Endothelial cell (in vitro differentiated cells): ENCODE measurements around the gene FSCN2. TPM values are rescaled to one million over a fixed set of nuclear protein-coding genes. Genes with fewer than 3 reads are reported as not detected.

Experiments used
- DNase-seq: peaks from one replicate; pipeline ENCODE4 v3.0.0; 2021; ENCODE audit warnings: low spot score
- H3K27ac Mint-ChIP-seq: one replicate; pipeline ENCODE4 v1.8.0; 2021; ENCODE audit warnings: mixed read lengths, inconsistent platforms; ENCODE audit not compliant: unreplicated experiment
- H3K27me3 Mint-ChIP-seq: one replicate; pipeline ENCODE4 v1.8.0; 2021; ENCODE audit warnings: mild to moderate bottlenecking, moderate library complexity, mixed read lengths, inconsistent platforms; ENCODE audit not compliant: unreplicated experiment
- H3K36me3 Mint-ChIP-seq: one replicate; pipeline ENCODE4 v1.8.0; 2021; ENCODE audit warnings: mild to moderate bottlenecking, low read depth, mixed read lengths, inconsistent platforms; ENCODE audit not compliant: unreplicated experiment
- H3K4me1 Mint-ChIP-seq: one replicate; pipeline ENCODE4 v1.8.0; 2021; ENCODE audit warnings: mild to moderate bottlenecking, mixed read lengths, inconsistent platforms; ENCODE audit not compliant: unreplicated experiment
- H3K4me3 Mint-ChIP-seq: one replicate; pipeline ENCODE4 v1.8.0; 2021; ENCODE audit warnings: mild to moderate bottlenecking, mixed read lengths, inconsistent platforms; ENCODE audit not compliant: unreplicated experiment
- H3K9me3 Mint-ChIP-seq: one replicate; pipeline ENCODE4 v1.8.0; 2021; ENCODE audit warnings: mixed read lengths, inconsistent platforms; ENCODE audit not compliant: unreplicated experiment
- total RNA-seq: library from RNA; stranded (reverse); fragmentation: NEBNext Ultra II Directional; extraction: Animal tissue kit (Norgen Biotek cat#: 25700); gene quantifications from one replicate; pipeline ENCODE4 v1.2.1, GENCODE V29; 2021; ENCODE audit not compliant: unreplicated experiment
- TF ChIP-seq, protein P1 (sequence below): fragments of 200-600 bp; sonication (generic); IDR thresholded peaks from one replicate; pipeline ENCODE4 v1.5.0; 2021; ENCODE audit warnings: antibody characterized with exemption; ENCODE audit not compliant: unreplicated experiment

Gene FSCN2
- total RNA-seq, 1 donor from 2014 or later, result 1.5 TPM

DNA sequence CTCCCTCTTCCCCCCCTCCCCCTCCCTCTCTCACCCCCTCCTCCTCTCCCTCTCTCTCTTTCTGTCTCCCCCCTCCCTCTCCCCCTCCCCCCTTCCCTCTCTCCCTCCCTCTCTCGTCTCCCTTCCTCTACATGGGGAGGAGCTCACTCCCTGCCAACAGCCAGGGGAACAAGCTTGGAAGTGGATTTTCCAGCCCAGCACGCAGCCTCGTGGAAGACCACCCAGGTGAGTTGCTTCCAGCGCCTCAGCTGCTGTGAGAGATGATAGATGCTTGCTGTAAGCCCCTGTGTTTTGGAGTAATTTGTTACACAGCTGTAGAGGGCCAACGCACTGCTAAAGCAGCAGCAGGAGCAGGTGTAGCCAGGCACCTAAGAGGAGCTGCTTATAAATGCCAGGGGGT, 36.4 kb upstream of the FSCN2 start:
- TF ChIP-seq, protein P1, sequence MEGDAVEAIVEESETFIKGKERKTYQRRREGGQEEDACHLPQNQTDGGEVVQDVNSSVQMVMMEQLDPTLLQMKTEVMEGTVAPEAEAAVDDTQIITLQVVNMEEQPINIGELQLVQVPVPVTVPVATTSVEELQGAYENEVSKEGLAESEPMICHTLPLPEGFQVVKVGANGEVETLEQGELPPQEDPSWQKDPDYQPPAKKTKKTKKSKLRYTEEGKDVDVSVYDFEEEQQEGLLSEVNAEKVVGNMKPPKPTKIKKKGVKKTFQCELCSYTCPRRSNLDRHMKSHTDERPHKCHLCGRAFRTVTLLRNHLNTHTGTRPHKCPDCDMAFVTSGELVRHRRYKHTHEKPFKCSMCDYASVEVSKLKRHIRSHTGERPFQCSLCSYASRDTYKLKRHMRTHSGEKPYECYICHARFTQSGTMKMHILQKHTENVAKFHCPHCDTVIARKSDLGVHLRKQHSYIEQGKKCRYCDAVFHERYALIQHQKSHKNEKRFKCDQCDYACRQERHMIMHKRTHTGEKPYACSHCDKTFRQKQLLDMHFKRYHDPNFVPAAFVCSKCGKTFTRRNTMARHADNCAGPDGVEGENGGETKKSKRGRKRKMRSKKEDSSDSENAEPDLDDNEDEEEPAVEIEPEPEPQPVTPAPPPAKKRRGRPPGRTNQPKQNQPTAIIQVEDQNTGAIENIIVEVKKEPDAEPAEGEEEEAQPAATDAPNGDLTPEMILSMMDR, result no peak

DNA sequence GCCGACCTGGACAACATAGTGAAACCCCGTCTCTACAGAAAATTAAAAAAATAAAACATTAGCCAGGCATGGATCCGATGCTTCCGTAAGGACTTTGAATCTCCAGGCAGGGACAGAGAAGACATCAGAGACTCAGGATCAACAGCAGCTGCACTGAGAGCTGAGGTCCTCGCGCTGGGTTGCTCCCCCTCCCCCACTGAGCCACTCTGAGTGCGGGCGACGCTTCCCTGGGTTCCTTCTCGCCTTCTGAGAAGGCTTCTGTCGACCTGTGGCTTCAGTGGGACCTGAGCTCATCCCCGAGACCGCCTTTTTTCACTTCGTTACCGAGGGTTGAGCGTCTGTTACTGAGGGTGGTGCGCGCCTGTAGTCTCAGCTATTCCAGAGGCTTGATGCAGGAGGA, 36.0 kb upstream of the FSCN2 start:
- Mint-ChIP-seq H3K36me3 (no peaks in the 10 kb centered on the region), H3K27me3 (peaks cover 13% of the 10 kb centered on the region), H3K9me3 (no peaks in the 10 kb centered on the region), H3K4me1 (peaks cover 9% of the 10 kb centered on the region), H3K4me3 (no peak overlapping the region), H3K27ac (no peak overlapping the region)
- no peak for DNase-seq
- TF ChIP-seq, protein P1, result no peak

More for the DNA sequence above, 36.4 kb upstream of the FSCN2 start:
- DNase-seq, result no peak
- Mint-ChIP-seq H3K4me3 (no peak overlapping the region), H3K27ac (no peak overlapping the region), H3K9me3 (no peaks in the 10 kb centered on the region), H3K27me3 (peaks cover 13% of the 10 kb centered on the region), H3K4me1 (peaks cover 9% of the 10 kb centered on the region), H3K36me3 (no peaks in the 10 kb centered on the region)

DNA sequence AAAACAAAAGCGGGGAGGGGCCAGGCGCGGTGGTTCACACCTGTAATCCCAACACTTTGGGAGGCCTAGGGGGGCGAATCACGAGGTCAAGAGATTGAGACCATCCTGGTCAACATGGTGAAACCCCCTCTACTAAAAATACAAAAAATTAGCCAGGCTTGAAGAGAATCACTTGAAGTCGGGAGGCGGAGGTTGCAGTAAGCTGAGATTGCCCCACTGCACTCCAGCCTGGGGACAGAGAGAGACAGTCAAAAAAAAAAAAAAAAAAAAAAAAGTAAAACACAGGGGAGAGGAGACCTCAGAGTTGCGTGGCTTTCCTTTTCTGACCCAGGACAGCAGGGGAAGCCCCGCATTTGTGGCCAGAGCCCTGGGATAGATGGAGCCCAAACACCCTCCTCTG, 35.5 kb upstream of the FSCN2 start:
- Mint-ChIP-seq H3K27me3 (peaks cover 13% of the 10 kb centered on the region), H3K4me1 (peaks cover 9% of the 10 kb centered on the region), H3K27ac (no peak overlapping the region)

DNA sequence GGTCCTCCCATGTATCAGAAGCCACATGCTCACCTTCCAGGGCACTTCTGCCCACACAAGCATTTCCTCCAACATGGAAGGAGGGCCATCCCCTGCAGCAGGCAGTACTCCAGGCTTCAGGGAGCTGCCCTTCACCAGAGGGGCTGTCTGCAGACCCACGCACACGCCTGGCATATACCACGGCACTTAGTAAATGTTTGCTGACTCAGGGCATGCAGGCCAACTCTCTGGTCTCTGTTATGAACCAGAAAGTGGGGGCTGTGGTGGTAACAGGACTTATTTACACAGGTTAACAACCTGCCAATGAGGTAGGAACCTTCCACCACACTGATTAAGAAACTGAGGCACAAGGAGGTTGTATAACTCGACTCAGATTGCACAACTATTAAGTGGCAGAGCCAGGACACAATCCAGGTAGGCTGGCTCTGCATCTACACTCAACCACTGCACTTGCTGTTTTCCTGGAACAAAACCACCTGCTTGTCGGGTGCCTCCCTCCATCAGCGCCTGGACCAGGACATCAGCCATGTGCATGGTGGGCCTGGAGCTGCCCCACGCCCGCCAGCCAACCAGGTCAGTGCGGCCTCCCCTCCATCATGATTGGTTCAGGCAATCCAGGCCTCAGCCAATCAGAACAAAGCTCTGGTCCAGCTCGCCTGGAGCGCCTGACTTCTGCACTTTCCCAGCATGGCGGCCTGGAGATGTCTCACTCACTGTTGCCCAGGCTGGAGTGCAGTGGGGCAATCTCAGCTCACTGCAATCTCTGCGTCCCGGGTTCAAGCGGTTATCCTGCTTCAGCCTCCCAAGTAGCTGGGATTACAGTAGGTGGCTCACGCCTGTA, 34.8 kb upstream of the FSCN2 start:
- TF ChIP-seq, protein P1, result no peak
- Mint-ChIP-seq H3K27me3 (peaks cover 15% of the 10 kb centered on the region), H3K4me1 (peaks cover 9% of the 10 kb centered on the region), H3K4me3 (no peak overlapping the region), H3K9me3 (no peaks in the 10 kb centered on the region), H3K27ac (no peak overlapping the region), H3K36me3 (no peaks in the 10 kb centered on the region)
- DNase-seq, result no peak

More for the DNA sequence above, 35.5 kb upstream of the FSCN2 start:
- H3K9me3 Mint-ChIP-seq, result no peaks in the 10 kb centered on the region
- TF ChIP-seq, protein P1, result no peak
- no peaks in the 10 kb centered on the region for H3K36me3 Mint-ChIP-seq
- H3K4me3 Mint-ChIP-seq, result no peak overlapping the region
- no peak for DNase-seq
